ENCODE results near the gene ADRA2B. TPM values are rescaled to one million over a fixed set of nuclear protein-coding genes. Genes with fewer than 3 reads are reported as not detected.
"Not testable (repeated sequence)": the region's sequence is repeated elsewhere in the genome, so short reads cannot be mapped to it uniquely, and the experiment has no call there.

ADRA2B gene
- total and polyA plus RNA-seq, 8 donors: 0.15 to 2.9 (median 0.44) TPM; not detected in 2

GRCh38 chr2:96063116-96063899 lies 53.1 kb downstream of the ADRA2B start:
- H3K27ac ChIP-seq; H3K27me3 ChIP-seq; H3K36me3 ChIP-seq; H3K9me3 ChIP-seq; H3K4me1 ChIP-seq; H3K4me3 ChIP-seq; intact Hi-C loops (cut with DNase I; ENCODE audit: low total_unique reads): not testable (repeated sequence)
- DNase-seq: peak in 1 of 2 donors; percentile 66
- WGBS, 5 donors: 48 to 60% (median 57%) methylated on average over 5 to 11 of the region's 12 CpGs
- TF ChIP-seq CTCF (IDR thresholded peaks at IDR 0.05): peak in 3 of 7 experiments; percentile 12 to 21 (median 13)

Other genes with a start within 250 kb of the ADRA2B start
- gene ANKRD36C, start 124.7 kb downstream of the ADRA2B start, total RNA-seq: 100 to 1,000 TPM in 4 of 5 donors, 10 to 100 TPM in 1; 67.2 to 582 (median 252) TPM
- gene ANKRD36C, start 124.7 kb downstream of the ADRA2B start, polyA plus RNA-seq: 1 to 10 TPM; 1.5 to 5.4 (median 4.3) TPM
- gene GPAT2, start 81.7 kb downstream of the ADRA2B start, total RNA-seq: 10 to 100 TPM in 1 of 5 donors, 1 to 10 TPM in 4; 2.6 to 13.6 (median 5.0) TPM
- gene GPAT2, start 81.7 kb downstream of the ADRA2B start, polyA plus RNA-seq: 1 to 10 TPM in 2 of 3 donors, under 1 TPM in 1; 0.37 to 3.8 (median 3.7) TPM
- gene ASTL, start 21.9 kb upstream of the ADRA2B start, total RNA-seq: not detected
- under 1 TPM in 1 of 3 donors, not detected in 2; 0.08 TPM for gene ASTL, start 21.9 kb upstream of the ADRA2B start, polyA plus RNA-seq
- 1 to 10 TPM; 4.0 to 9.4 (median 8.1) TPM for gene DUSP2, start 28.9 kb upstream of the ADRA2B start, total RNA-seq
- 1 to 10 TPM; 3.6 to 6.1 (median 4.7) TPM for gene DUSP2, start 28.9 kb upstream of the ADRA2B start, polyA plus RNA-seq
- gene STARD7, start 92.3 kb upstream of the ADRA2B start, total RNA-seq: 100 to 1,000 TPM in 2 of 5 donors, 10 to 100 TPM in 3; 30.3 to 165 (median 87.5) TPM
- gene STARD7, start 92.3 kb upstream of the ADRA2B start, polyA plus RNA-seq: 10 to 100 TPM; 34.6 to 46.4 (median 43.1) TPM
- 10 to 100 TPM in 4 of 5 donors, 1 to 10 TPM in 1; 5.8 to 51.6 (median 21.9) TPM for gene TMEM127, start 149.4 kb upstream of the ADRA2B start, total RNA-seq
- gene TMEM127, start 149.4 kb upstream of the ADRA2B start, polyA plus RNA-seq: 10 to 100 TPM in 1 of 3 donors, 1 to 10 TPM in 2; 5.7 to 11.4 (median 9.6) TPM
- gene CIAO1, start 149.7 kb upstream of the ADRA2B start, total RNA-seq: 100 to 1,000 TPM in 2 of 5 donors, 10 to 100 TPM in 3; 58.3 to 161 (median 95.3) TPM
- gene CIAO1, start 149.7 kb upstream of the ADRA2B start, polyA plus RNA-seq: 10 to 100 TPM; 29.3 to 43.4 (median 42.3) TPM
- 100 to 1,000 TPM in 2 of 5 donors, 10 to 100 TPM in 3; 74.0 to 184 (median 88.1) TPM for gene SNRNP200, start 189.0 kb upstream of the ADRA2B start, total RNA-seq
- gene SNRNP200, start 189.0 kb upstream of the ADRA2B start, polyA plus RNA-seq: 10 to 100 TPM; 31.2 to 67.1 (median 33.8) TPM
- 1 to 10 TPM in 1 of 5 donors, under 1 TPM in 1, not detected in 3; 0.29 to 3.9 TPM for gene ITPRIPL1, start 208.7 kb upstream of the ADRA2B start, total RNA-seq
- under 1 TPM in 2 of 3 donors, not detected in 1; 0.44 to 0.78 TPM for gene ITPRIPL1, start 208.7 kb upstream of the ADRA2B start, polyA plus RNA-seq
- gene NCAPH, start 219.2 kb upstream of the ADRA2B start, total RNA-seq: 1 to 10 TPM; 1.3 to 7.7 (median 1.8) TPM
- gene NCAPH, start 219.2 kb upstream of the ADRA2B start, polyA plus RNA-seq: 1 to 10 TPM; 3.1 to 4.7 (median 3.3) TPM

All from stomach (tissue), 9 donors.